A549 (cell line): ENCODE data around the gene COL17A1. TPM values are rescaled to one million over a fixed set of nuclear protein-coding genes. Genes with fewer than 3 reads are reported as not detected.
A peak's percentile ranks its signal among the peaks of the same experiment; 100 is the strongest.

Source experiments
- ATAC-seq, 2 experiments: fragments of 200-7000 bp in 1 of 2; fragments of >200 bp in 1 of 2; cut with Nextera tagmentation in 1 of 2; cut with Tn5 transposase in 1 of 2; 3 replicates each; pipeline versions ENCODE4 v1.8.0 to v1.9.1; 2018 to 2020; ENCODE audit warnings: mild to moderate bottlenecking in 1 of 2, moderate library complexity in 1 of 2
- CTCF ChIA-PET: fragments of 300-600 bp; sonication (Branson Sonifier 250); formaldehyde crosslinking; extraction: SDS; loops from one replicate; lab custom pipeline; 2021; ENCODE audit warnings: antibody characterized with exemption, inconsistent platforms; lab: Yijun Ruan, JAX
- POLR2A ChIA-PET: fragments of 350-600 bp; formaldehyde crosslinking; extraction: SDS; loops from one replicate; lab custom pipeline; 2021; ENCODE audit warnings: antibody characterized with exemption, inconsistent platforms; lab: Yijun Ruan, JAX
- DNase-seq, 2 experiments: peaks; one replicate each; pipeline versions ENCODE4 v3.0.0 to v3.0.0-alpha.2; 2011 to 2016; ENCODE audit warnings: low read depth in 1 of 2, low spot score in 1 of 2
- FAIRE-seq: peaks from 2 replicates; lab custom pipeline; 2011; peaks lifted over from hg19 to GRCh38; lab: Jason Lieb, UNC
- H3K27ac ChIP-seq, 2 experiments: fragments of >200 bp; sonication (Bioruptor Twin); formaldehyde crosslinking; 3 replicates each; pipeline ENCODE4 v1.5.1; 2016 to 2017
- H3K4me1 ChIP-seq: fragments of >200 bp; sonication (Bioruptor Twin); formaldehyde crosslinking; 3 replicates; pipeline ENCODE4 v1.6.1; 2016
- H3K4me2 ChIP-seq: fragments of >200 bp; sonication (Bioruptor Twin); formaldehyde crosslinking; 3 replicates; pipeline ENCODE4 v1.6.1; 2016
- H3K4me3 ChIP-seq: fragments of >200 bp; sonication (Bioruptor Twin); formaldehyde crosslinking; 3 replicates; pipeline ENCODE4 v1.5.1; 2016
- H3K9me3 ChIP-seq: fragments of >200 bp; sonication (Bioruptor Twin); formaldehyde crosslinking; 3 replicates; pipeline ENCODE4 v1.6.1; 2016
- BHLHE40 ChIP-seq: IDR thresholded peaks from 2 replicates; pipeline ENCODE4 v1.6.1; 2012; ENCODE audit warnings: low read depth, low read length, inconsistent platforms
- CEBPB ChIP-seq, 2 experiments: fragments of >200 bp in 1 of 2; sonication (Bioruptor Twin) in 1 of 2; formaldehyde crosslinking in 1 of 2; IDR thresholded peaks; 2 replicates each; pipeline ENCODE4 v1.6.1; 2012 to 2016
- CHD2 ChIP-seq: fragments of 150-350 bp; IDR thresholded peaks from 2 replicates; pipeline ENCODE4 v1.6.1; 2014; ENCODE audit warnings: low read length; ENCODE audit not compliant: partially characterized antibody
- EHMT2 ChIP-seq: fragments of 200-600 bp; sonication (generic); IDR thresholded peaks from 2 replicates; pipeline ENCODE4 v1.6.1; 2016; ENCODE audit warnings: antibody characterized with exemption, low read depth, mild to moderate bottlenecking, moderate library complexity
- FOSB ChIP-seq: fragments of 250-450 bp; sonication (Bioruptor Pico); IDR thresholded peaks from 2 replicates; pipeline ENCODE4 v1.5.0; 2020; ENCODE audit warnings: mild to moderate bottlenecking, moderate library complexity
- HDAC2 ChIP-seq: fragments of 200-600 bp; sonication (generic); IDR thresholded peaks from 2 replicates; pipeline ENCODE4 v1.6.1; 2016
- HEYL ChIP-seq: fragments of 250-450 bp; sonication (Bioruptor Pico); IDR thresholded peaks from 2 replicates; pipeline ENCODE4 v1.8.0; 2021; ENCODE audit warnings: mild to moderate bottlenecking, moderate library complexity
- HOXA7 ChIP-seq: fragments of 250-450 bp; sonication (Bioruptor Pico); IDR thresholded peaks from 2 replicates; pipeline ENCODE4 v1.5.0; 2020; ENCODE audit warnings: mild to moderate bottlenecking, moderate library complexity
- MAFK ChIP-seq: fragments of 450-650 bp; IDR thresholded peaks from 2 replicates; pipeline ENCODE4 v1.6.1; 2014; ENCODE audit not compliant: partially characterized antibody
- MAZ ChIP-seq: fragments of 150-350 bp; IDR thresholded peaks from 2 replicates; pipeline ENCODE4 v1.6.1; 2014; ENCODE audit warnings: antibody characterized with exemption, low read depth, low read length, borderline replicate concordance
- NFE2L2 ChIP-seq: fragments of 150-350 bp; conservative IDR thresholded peaks from 2 replicates; pipeline ENCODE4 v1.6.1; 2014; ENCODE audit warnings: low read length
- NPAS2 ChIP-seq: fragments of 250-450 bp; sonication (Bioruptor Pico); IDR thresholded peaks from 2 replicates; pipeline ENCODE4 v1.8.0; 2022; ENCODE audit warnings: mild to moderate bottlenecking, moderate library complexity, borderline replicate concordance
- PBX3 ChIP-seq: IDR thresholded peaks from 2 replicates; pipeline ENCODE4 v1.6.1; 2012
- PHF8 ChIP-seq: fragments of 200-600 bp; sonication (generic); IDR thresholded peaks from 2 replicates; pipeline ENCODE4 v1.6.1; 2016; ENCODE audit warnings: low read depth, mild to moderate bottlenecking, antibody characterized with exemption, moderate library complexity, borderline replicate concordance
- RAD21 ChIP-seq, 2 experiments: fragments of >200 bp in 1 of 2; sonication (Bioruptor Twin) in 1 of 2; formaldehyde crosslinking in 1 of 2; IDR thresholded peaks in 1 of 2; conservative IDR thresholded peaks in 1 of 2; 2 replicates in 1 of 2; 3 replicates in 1 of 2; pipeline ENCODE4 v1.6.1; 2012 to 2018; ENCODE audit warnings: inconsistent platforms in 1 of 2
- RARB ChIP-seq: fragments of 250-450 bp; sonication (Bioruptor Pico); IDR thresholded peaks from 2 replicates; pipeline ENCODE4 v1.8.0; 2021; ENCODE audit warnings: mild to moderate bottlenecking, moderate library complexity
- RFX5 ChIP-seq: fragments of 450-650 bp; IDR thresholded peaks from 2 replicates; pipeline ENCODE4 v1.7.1; 2014; ENCODE audit warnings: antibody characterized with exemption, mild to moderate bottlenecking, moderate library complexity
- ZC3H11A ChIP-seq: fragments of 450-650 bp; IDR thresholded peaks from 2 replicates; pipeline ENCODE4 v1.6.1; 2014; ENCODE audit warnings: antibody characterized with exemption, mild to moderate bottlenecking
- ZFP36 ChIP-seq: fragments of 450-650 bp; IDR thresholded peaks from 2 replicates; pipeline ENCODE4 v1.6.1; 2014; ENCODE audit warnings: borderline replicate concordance; ENCODE audit not compliant: partially characterized antibody
- ZNF302 ChIP-seq: fragments of 250-450 bp; sonication (Bioruptor Pico); IDR thresholded peaks from 2 replicates; pipeline ENCODE4 v1.9.0; 2021; ENCODE audit warnings: inconsistent platforms, mild to moderate bottlenecking, moderate library complexity
- ZSCAN20 ChIP-seq: fragments of 250-450 bp; sonication (Bioruptor Pico); IDR thresholded peaks from 2 replicates; pipeline ENCODE4 v1.8.0; 2022; ENCODE audit warnings: mild to moderate bottlenecking, moderate library complexity
- WGBS: methylation state at CpG from one replicate; pipeline ENCODE4 v1.1.6; 2017; ENCODE audit errors: missing lambda C conversion rate; 5-methylcytosine and 5-hydroxymethylcytosine counted together
- polyA plus RNA-seq, 4 experiments: library from polyadenylated mRNA; depleted of rRNA in 3 of 4; stranded (reverse); fragments of >200 nt; fragmentation: RNase III in 1 of 4; extraction: RNeasy Plus Mini Kit Qiagen cat#74134 plus additional on column Dnase treatment in 1 of 4; gene quantifications; 2 replicates in 3 of 4; 3 replicates in 1 of 4; pipeline ENCODE4 v1.2.3, GENCODE V29; 2011 to 2017
- TF ChIP-seq, protein P1 (sequence below): fragments of >200 bp; sonication (Bioruptor Twin); formaldehyde crosslinking; IDR thresholded peaks from 3 replicates; pipeline ENCODE4 v1.5.1; 2016
- TF ChIP-seq, protein P2 (sequence below): fragments of 250-450 bp; sonication (Bioruptor Pico); IDR thresholded peaks from 2 replicates; pipeline ENCODE4 v1.5.0; 2021; ENCODE audit warnings: mild to moderate bottlenecking, moderate library complexity, borderline replicate concordance

The COL17A1 gene
- polyA plus RNA-seq, 2 of the 4 experiments (the other 2 are of a cell fraction) = 1.3 to 1.6 TPM

GRCh38 chr10:104034401-104035193 lies 51.1 kb downstream of the COL17A1 start:
- H3K4me1 ChIP-seq = no peaks in the 10 kb centered on the region
- FAIRE-seq (no peak), ATAC-seq (peak in 1 of 2 experiments; percentile 10; a peak in 1 of 6 replicates), DNase-seq (no peak)
- TF ChIP-seq CHD2 = no peak
- TF ChIP-seq, protein P1, sequence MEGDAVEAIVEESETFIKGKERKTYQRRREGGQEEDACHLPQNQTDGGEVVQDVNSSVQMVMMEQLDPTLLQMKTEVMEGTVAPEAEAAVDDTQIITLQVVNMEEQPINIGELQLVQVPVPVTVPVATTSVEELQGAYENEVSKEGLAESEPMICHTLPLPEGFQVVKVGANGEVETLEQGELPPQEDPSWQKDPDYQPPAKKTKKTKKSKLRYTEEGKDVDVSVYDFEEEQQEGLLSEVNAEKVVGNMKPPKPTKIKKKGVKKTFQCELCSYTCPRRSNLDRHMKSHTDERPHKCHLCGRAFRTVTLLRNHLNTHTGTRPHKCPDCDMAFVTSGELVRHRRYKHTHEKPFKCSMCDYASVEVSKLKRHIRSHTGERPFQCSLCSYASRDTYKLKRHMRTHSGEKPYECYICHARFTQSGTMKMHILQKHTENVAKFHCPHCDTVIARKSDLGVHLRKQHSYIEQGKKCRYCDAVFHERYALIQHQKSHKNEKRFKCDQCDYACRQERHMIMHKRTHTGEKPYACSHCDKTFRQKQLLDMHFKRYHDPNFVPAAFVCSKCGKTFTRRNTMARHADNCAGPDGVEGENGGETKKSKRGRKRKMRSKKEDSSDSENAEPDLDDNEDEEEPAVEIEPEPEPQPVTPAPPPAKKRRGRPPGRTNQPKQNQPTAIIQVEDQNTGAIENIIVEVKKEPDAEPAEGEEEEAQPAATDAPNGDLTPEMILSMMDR = no peak
- TF ChIP-seq RAD21 (conservative IDR thresholded peaks at IDR 0.05 in 1 of 2, IDR thresholded peaks at IDR 0.05 in 1 of 2) = no peak
- TF ChIP-seq MAZ = no peak
- no peak for TF ChIP-seq HOXA7
- TF ChIP-seq, protein P2, sequence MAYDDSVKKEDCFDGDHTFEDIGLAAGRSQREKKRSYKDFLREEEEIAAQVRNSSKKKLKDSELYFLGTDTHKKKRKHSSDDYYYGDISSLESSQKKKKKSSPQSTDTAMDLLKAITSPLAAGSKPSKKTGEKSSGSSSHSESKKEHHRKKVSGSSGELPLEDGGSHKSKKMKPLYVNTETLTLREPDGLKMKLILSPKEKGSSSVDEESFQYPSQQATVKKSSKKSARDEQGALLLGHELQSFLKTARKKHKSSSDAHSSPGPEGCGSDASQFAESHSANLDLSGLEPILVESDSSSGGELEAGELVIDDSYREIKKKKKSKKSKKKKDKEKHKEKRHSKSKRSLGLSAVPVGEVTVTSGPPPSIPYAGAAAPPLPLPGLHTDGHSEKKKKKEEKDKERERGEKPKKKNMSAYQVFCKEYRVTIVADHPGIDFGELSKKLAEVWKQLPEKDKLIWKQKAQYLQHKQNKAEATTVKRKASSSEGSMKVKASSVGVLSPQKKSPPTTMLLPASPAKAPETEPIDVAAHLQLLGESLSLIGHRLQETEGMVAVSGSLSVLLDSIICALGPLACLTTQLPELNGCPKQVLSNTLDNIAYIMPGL (CRISPR knock-in tag) = no peak
- no peak for TF ChIP-seq NFE2L2
- no peak for TF ChIP-seq PHF8
- TF ChIP-seq ZSCAN20 (CRISPR knock-in tag) = no peak
- TF ChIP-seq EHMT2 = no peak
- no peak for TF ChIP-seq ZC3H11A
- no peak for TF ChIP-seq PBX3
- no peak for TF ChIP-seq CEBPB (IDR thresholded peaks at IDR 0.05)
- TF ChIP-seq NPAS2 (CRISPR knock-in tag) = no peak
- TF ChIP-seq HEYL (CRISPR knock-in tag) = no peak
- no peak for TF ChIP-seq BHLHE40
- TF ChIP-seq HDAC2 = no peak
- ChIA-PET CTCF (interaction anchor here (1.0 to 1.5 kb wide), 6 partner anchors 10 to 322 kb away, joined by 4 to 7 read pairs (median 4); partner anchors contain the start of gene SFR1), POLR2A (no interaction called here)
- no peak overlapping the region for H3K4me2 ChIP-seq
- no peak overlapping the region for H3K4me3 ChIP-seq
- no peak overlapping the region for H3K27ac ChIP-seq
- WGBS = 81% methylated on average over 23 of the region's 23 CpGs
- H3K9me3 ChIP-seq = no peaks in the 10 kb centered on the region

DNA sequence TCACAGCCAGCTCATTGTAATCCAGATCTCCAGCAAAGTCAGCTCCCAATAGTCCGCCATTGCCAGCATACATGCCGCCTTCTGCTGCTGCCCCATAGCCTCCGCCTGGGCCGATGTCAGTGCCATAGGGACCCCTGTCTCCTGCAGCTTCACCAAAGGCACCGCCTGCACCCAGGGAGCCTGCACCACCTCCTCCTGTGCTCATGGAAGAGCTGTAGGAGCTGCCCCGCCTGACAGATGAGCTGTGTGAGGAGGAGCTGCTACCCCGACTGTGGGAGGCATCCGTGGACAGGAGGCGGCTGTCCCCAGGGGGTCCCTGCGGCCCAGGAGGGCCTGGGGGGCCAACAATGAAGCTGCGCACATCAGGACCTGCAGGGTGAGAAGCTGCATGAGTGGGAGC lies 51.7 kb downstream of the COL17A1 start:
- H3K27ac ChIP-seq = no peak overlapping the region
- H3K4me1 ChIP-seq = no peaks in the 10 kb centered on the region
- ChIA-PET POLR2A (interaction anchor here (1.5 kb wide), 1 partner anchor 88 kb away, joined by 4 read pairs; the partner anchor contains the start of gene SFR1), CTCF (interaction anchor here (0.9 to 1.6 kb wide), 8 partner anchors 11 to 321 kb away, joined by 4 to 7 read pairs (median 4); partner anchors contain the start of gene SFR1)
- WGBS = 98% methylated on average over 7 of the region's 11 CpGs
- no peaks in the 10 kb centered on the region for H3K9me3 ChIP-seq
- H3K4me2 ChIP-seq = no peak overlapping the region
- TF ChIP-seq ZFP36 (no peak), RARB (CRISPR knock-in tag) (no peak), RFX5 (no peak), HDAC2 (no peak), HEYL (CRISPR knock-in tag) (no peak), BHLHE40 (no peak), MAFK (no peak), FOSB (CRISPR knock-in tag) (no peak), PHF8 (no peak), ZNF302 (CRISPR knock-in tag) (no peak)
- TF ChIP-seq, protein P1 = no peak
- no peak for ATAC-seq
- FAIRE-seq = no peak
- DNase-seq = no peak
- no peak overlapping the region for H3K4me3 ChIP-seq
